HG03439 (cell line): ENCODE results near the gene HHATL.
"Not testable (repeated sequence)": the region's sequence is repeated elsewhere in the genome, so short reads cannot be mapped to it uniquely, and the experiment has no call there.

ENCODE experiments used
- ATAC-seq: cut with Tn5 transposase; IDR thresholded peaks from one replicate; pipeline ENCODE4 v1.9.1; 2021; ENCODE audit warnings: mild to moderate bottlenecking, moderate library complexity; ENCODE audit not compliant: unreplicated experiment

The HHATL gene

GRCh38 chr3:42734263-42734860 is 31.8 kb upstream of the HHATL start:
- no peak for ATAC-seq

DNA sequence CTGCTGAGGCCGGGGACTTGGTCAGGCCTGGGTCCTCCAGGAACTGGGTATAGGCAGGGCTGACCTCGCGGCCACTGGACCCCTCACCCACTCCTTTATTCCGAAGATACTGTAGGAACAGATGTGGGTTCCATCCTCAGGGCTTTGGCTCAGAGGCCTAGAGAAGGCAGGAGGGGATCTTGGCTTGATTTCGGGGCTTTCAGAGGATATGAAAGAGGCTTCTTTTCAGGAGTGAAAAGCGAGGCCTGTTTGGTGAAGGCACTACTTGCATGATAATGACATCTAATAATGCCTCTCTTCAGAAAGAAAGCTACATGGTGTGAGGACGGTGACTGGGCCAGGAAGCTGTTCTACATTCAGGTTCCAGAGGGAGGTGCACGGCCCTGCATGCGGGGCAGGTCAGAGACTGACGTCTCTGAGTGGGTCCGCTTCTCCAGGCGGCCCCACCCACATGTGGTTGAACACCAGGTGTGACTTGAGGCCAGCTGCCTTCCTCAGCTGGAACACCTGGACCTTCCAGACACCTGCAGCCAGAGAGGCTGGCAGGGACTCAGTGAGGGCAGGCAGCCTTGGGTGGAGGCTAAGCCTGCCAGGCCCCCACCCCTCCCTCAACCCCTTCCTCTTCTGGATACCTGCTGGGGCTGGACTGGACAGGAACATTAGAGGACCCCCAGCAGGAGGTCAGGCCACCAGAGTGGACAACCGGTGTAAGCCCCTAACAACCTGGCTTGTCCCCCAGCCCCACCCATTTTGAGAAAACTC is 31.1 kb upstream of the HHATL start:
- no peak for ATAC-seq

- no peak for ATAC-seq
Measured at GRCh38 chr3:42732829-42733459, 30.3 kb upstream of the HHATL start.

DNA sequence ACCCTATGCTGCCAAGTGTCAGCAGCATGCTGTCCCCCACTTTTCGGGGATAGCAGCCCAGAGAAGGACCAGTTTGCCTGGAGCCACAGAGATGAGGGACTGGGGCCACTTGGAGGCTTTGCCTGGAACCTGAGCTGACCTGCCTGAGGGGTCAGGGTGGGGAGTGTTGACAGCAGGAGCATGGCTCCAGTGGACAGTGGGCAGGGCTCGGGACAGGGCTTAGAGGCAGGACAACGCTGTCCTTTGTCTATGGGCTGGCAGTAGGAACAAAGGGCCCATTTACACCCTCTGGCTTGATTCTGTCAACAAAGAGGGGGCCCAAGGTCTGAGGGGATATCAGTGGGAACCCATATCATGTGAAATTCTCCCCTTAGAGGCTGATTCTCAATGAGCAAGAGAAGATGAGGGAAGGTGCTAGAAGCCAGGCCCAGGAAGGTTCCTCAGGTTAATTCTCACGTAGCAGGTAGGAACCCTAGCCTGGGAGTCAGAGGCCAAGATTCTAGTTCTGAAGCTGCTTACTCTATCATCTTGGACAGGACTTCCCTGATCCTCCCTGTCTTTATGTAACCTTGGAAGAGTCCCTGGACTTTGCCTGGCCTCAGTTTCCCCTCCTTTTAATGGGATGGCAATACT is 29.7 kb upstream of the HHATL start:
- ATAC-seq = no peak

DNA sequence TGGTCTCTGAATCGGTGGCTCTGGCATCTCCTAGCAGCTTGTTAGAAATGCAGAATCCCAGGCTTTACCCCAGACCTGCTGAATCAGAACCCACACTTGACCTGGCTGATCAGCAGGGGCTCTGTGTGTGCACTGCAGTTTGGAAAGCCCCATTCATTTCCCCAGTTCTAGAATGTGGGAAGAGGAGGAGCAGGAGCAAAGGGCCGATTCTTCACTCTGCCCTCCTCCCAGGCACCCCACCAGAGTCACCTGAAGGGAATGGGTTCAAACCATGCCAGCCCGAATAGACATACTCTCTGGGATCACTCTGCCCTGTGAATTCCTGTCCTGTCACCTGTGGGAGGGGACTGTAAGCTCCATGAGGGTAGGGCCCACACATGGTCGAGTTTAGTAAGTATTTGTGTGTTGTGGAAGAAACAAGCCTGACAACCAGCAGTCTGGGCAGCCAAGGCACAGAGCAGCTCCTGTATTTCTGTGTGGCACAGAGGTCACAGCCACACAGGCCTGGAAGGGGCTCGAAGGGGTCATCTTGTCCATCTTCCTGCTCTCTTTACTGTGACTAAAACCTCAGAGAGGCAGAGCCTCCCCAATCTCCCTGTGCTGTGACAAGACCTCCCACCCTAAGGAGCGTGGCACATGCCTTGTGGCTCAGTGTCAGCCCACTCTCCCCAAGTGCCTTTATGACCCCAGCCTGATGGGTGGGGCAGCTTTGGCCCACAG is 29.0 kb upstream of the HHATL start:
- ATAC-seq = no peak

DNA sequence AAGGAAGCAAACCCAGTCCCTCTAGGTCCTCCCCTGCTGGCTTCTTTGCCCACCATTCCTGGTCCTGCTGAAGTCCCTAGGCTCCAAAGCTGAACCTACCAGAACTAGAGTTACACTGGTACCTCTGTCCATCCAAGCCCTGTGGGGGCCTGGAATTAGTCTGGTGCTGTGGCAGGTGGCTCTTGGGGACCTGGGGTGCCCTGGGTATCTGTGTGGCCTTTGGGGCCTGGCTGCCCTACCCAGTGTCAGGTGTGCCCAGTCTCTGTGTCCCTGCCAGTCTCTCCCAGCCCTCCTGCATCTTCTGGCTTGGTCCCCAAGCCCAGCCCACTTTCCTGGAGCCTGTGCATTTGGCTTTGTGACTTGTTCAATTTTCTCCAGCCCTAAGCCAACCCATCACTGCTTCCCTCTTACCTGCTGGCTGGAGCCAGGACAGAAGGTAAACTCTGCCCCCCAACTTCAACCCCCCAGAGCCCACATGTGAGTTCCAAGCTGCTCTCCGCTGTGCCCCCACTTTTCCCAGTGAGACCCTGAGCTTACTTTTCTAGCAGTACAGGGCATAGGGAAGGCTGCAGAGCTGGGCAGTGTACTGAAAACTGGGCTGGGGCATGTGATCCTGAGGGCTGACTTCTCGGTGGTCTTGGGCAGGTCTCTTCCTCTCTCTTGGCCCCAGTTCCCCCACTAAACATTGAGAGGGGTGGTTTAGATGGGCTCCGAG is 28.3 kb upstream of the HHATL start:
- ATAC-seq = no peak

GRCh38 chr3:42730294-42730693 is 27.7 kb upstream of the HHATL start:
- no peak for ATAC-seq

DNA sequence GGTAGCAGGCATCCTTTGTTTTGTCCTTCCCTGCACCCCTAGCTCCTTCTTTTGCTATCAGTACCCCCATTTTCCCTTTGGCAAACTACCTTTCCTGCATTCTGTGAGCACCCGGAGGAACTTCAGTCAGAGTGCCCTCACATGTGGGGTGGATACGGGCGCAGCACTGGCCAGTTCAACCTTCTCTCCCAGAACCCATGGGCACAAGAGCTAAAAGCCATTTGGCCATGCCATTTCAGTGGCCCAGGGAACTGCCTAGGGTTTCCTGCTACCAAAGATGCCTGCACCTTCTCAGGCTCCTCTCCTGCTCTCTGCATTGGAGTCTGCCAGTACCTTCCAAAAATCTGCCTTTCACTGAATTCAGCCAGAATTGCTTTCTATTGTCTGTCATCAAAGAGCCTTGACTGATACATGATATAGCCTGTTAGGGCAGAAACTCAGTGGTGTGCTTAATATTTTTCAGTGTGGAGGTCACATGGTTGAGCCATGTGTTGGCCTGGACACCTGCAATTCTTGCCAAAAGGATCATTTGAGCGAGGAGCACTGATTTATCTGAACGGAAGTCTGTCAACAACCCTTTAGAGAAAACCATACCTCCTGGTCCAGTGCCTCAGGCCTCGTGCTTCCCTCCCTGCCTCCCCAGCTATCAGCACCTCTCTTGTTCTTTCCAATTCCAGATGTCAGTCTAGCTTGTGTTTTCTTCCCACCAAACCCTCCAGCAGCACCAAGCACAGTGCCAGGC is 27.0 kb upstream of the HHATL start:
- ATAC-seq = no peak

DNA sequence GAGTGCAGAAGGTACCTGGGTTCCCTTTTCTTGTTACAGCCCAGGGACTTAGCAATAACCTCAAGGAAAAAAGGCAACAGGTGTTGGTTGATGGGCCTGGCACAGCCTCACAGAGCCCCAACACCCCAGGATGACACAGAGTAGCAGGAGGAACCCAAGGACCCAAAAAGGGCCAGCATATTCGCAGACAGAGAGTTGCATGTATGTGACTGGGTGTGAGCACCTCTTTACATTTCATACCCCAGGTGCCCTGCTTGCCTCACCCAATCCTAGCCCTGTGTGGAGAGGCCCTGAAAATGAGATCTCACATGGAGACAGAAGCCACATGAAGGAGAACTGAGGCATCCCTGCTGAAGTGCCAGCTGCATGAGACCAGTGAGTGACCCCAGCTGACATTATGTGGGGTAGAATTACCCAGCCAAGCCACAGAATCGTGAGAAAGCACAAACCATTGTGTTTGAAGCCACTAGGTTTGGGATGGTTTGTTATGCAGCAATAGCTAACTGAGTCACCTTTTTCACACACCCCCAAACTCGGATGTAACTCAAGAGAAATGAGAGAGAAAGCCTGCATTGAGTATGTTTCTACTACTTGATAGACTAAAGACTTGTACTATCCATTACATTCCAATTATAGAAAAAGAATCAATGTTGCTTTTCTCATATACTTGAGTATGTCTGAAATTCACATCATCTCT is 26.2 kb upstream of the HHATL start:
- ATAC-seq = no peak

GRCh38 chr3:42728056-42728455 is 25.5 kb upstream of the HHATL start:
- ATAC-seq = no peak

GRCh38 chr3:42725454-42725853 is 22.9 kb upstream of the HHATL start:
- no peak for ATAC-seq

GRCh38 chr3:42723219-42723618 is 20.6 kb upstream of the HHATL start:
- ATAC-seq = no peak

- not testable (repeated sequence) for ATAC-seq
Measured at GRCh38 chr3:42722442-42722841, 19.8 kb upstream of the HHATL start.

DNA sequence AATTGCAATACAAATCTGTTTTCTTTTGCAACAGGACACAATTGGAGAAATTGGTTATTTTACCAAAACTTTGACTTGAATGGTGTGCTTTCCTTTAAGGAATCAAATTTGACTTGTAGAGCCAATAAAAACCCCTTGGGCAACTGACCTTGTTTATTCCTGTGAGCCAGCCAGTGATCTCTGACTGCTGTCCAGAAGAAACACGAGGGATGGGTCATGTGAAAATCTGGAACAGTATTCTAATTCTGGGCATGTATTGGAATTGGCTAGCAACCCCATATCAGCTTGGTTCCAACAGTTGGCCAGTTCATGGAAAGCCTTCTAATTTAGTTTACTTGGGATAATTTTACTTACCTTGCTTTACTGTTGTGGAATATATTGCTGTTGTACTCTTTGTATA is 19.1 kb upstream of the HHATL start:
- ATAC-seq = no peak

DNA sequence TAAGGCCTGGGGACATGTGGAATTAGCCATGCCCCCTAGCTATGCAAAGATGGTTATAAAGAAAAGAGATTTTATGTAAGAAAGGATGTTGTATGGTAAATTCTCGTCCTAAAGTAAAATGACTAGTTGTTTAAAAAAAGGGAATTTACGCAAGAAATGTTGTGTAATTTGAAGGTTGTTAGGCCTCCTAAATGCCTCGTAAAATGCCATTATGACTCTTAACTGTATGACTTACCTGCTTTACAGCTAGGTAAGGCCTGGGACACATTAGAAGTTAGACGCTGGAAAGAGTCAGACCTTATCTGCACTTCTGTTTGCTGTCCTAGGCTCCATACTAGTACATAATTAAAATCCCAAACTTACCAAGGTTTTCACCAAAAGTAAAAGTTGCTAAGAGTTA is 17.5 kb upstream of the HHATL start:
- no peak for ATAC-seq

DNA sequence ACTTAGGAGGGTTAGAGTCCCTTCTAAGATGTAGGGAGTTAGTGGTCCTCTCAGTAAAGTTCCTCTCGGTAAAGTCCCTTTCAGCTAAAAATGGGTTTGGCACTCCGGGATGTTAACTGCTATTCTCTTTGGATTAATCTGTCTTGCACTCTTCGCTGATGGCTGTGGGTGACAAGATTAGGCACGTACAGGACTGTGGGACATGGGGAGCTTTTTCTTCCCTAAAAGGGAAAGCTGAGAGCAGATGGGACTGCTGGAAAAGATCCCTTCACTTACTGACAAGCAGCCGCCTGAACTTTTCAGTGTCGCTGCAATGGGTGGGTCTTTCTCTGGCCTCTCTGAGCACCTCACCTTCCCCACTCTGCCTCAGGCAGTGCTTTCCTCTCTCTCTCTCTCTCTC is 16.4 kb upstream of the HHATL start:
- ATAC-seq = no peak

DNA sequence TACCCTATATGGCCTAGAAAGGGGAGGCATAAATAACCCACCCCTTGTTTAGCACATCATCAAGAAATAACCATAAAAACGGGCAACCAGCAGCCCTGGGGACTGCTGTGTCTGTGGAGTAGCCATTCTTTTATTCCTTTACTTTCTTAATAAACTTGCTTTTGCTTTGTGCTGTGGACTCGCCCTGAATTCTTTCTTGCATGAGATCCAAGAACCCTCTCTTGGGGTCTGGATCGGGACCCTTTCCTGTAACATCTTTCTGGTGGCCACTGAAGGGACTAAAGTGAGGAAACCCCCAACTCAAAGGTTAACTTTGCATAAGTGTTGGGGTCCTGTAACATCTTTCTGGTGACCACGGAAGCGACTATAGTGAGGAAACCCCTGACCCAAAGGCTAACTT is 15.7 kb upstream of the HHATL start:
- no peak for ATAC-seq

DNA sequence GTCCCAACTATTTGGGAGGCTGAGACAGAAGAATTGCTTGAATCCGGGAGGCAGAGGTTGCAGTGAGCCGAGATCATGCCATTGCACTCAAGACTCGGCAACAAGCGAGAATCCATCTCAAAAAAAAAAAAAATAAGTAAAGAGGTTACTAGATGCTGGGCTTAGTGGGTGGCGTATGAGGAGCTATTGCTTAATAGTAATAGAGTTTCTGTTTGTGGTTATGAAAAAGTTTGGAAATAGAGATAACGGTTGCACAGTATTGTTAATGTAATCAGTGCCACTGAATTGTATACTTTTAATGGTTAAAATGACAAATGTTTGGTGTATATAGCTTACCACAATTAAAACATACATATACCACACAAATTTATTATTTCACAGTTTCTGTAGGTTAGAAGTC is 14.7 kb upstream of the HHATL start:
- ATAC-seq = no peak

DNA sequence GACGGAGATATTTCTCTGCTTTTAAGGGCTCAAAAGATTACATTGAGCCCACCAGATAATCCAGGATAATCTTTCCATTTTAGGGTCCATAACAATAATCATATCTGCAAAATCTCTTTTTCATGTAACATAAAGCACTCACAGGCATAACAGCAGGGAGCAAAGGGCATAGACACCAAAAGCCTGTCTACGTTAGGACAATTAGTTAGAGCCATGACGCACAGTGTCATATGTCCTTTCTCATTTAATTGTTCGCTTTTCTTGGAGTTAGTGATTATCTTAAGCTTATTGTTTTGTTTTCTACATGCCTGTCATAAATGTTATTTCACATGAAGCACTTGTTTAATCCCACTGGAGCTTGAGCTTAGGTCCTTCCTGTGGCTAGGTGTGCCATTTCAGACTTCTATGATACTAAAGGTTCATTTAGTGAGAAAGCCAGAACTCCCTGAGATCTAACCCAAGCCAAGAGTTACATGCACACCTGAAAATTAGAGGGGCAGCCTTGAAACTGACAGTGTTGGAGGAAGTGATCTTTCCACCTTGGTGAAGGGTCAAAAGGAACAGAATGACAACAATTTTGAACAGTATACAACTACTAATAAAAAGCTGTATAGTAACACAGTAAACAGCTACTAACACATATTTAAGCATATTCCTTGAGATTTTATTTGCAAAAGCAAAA is 11.7 kb upstream of the HHATL start:
- no peak for ATAC-seq
